GM18505 (cell line): ENCODE measurements around the gene TIGD7.

Experiments
- ATAC-seq: cut with Tn5 transposase; IDR thresholded peaks from one replicate; pipeline ENCODE4 v1.9.1; 2021; ENCODE audit not compliant: unreplicated experiment
- POLR2A ChIP-seq: IDR thresholded peaks from 4 replicates; pipeline ENCODE4 v1.6.1; 2011; ENCODE audit warnings: borderline replicate concordance; ENCODE audit not compliant: insufficient read depth, insufficient read length; ENCODE audit errors: extremely low read depth

Gene TIGD7

DNA sequence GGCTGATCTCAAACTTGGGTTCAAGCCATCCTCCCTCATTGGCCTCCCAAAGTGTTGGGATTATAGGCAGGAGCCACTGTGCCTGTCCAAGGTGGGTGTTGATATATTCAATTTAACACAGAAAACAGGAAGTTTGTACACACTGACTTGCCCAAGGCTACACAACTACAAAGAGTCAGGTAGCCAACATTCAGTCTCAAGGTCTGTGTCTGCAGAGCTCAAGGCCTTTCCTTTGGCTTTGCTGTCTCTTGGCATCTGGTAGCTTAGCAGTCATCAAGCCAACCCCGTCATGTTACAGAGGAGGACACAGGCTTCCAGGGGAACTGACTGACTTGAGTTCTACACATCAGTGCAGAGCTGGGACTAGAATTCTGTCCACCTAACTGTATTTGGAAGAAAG is 36.9 kb downstream of the TIGD7 start:
- no peak for TF ChIP-seq POLR2A
- ATAC-seq = no peak

DNA sequence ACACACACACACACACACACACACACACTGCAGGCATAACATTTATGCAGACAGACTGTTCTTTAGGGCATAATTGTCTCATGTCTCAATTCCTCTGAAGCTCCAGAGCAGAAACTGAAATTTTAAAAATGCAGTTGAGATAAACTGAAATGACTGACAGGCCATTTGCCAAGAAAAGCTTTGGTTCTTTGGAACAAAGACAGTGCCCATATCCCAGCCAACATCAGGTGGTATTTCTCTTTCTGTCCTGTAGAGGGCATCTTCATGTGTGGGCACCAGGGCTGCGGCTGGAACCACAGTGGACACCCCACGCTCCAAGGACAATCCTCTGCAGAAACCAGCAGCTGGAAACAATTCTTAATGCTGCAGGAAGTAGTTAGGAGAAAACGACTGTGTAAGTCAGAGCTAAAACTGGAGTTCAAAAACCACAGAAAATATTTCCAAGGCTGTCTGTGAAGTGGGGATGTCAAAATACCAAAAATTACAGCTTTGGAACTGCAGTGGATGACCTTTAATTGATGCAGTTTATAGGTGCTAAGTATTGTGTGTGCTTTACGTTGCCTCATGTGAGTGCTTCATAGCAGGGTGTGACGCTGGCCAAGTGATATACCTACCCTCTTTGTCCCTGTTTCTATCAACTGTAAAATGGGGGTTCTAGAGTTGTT is 38.2 kb downstream of the TIGD7 start:
- ATAC-seq = no peak
- TF ChIP-seq POLR2A = no peak

DNA sequence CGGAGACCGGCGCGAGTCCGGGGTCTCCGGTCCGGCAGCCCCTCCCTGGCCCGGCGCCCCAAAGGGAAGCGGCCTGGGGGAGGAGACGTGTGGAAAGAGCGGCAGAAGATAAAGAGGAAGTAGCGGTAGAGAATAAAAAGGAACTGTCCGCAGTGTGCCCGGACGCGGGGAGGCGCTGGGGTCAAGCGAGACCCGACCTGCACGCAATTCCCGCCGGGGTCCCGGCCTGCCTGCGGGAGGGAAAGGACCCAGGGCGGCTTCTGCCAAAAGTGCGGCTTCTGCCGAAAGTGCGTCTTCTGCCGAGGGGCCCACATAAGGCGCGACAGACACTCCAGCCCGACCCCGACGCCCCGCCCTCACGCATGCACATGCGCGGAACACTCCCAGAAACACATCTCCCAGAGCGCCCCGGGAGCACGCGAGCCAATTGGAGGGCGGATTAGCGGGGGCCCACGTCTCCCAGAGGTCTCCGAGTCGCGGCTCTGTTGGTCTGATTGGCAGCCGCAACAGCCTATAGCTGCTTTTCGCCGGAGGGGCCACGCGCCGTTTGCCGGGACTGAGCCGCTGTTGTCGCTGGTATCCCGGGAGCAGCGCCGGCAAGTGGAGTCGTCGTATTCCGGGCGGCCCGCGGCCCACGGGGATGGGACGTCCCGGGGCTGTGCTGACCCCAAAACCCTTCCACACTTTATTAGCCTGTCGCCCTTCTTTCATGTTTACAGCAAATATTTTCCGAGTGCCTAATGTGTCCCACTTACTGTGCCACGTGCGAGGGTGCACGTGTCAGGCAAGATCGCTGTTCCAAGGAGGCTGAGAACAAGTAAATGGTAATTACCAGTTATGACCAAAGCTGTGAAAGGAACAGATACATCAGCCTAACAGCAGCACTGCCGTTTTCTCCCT is 40.8 kb downstream of the TIGD7 start:
- peak; percentile 88 for TF ChIP-seq POLR2A
- ATAC-seq = peak; percentile 87

DNA sequence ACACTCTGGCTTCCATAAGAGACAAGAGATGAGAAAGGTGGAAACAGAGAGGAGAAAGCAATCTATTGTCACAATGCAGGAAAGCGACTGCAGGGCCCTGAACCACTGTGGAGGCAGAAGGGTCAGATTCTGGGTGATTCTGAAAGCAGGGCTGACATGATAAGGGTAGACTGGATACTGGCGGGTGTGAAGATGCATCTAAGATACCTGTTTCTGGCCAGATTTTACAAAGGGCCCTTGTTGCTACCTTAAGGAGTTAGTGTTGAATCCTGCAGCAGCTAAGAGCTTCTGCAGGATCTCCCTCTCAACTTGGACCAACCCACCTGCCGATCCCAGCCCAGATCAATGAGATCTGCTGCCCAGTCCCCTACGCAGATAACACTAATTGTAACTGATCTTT is 42.7 kb downstream of the TIGD7 start:
- no peak for TF ChIP-seq POLR2A
- no peak for ATAC-seq

DNA sequence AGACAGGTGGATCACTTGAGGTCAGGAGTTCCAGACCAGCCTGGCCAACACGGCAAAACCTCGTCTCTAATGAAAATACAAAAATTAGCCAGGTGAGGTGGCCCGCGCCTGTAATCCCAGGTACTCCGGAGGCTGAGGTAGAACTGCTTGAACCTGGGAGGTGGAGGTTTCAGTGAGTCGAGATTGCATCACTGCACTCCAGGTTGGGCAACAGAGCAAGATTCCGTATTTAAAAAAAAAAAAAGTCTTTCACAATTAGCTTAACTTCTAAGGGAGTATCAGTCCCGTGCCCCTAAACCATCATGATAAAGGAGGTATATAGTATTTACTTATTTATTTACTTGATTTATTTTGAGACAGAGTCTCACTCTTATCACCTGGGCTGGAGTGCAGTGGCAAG is 45.4 kb downstream of the TIGD7 start:
- ATAC-seq = no peak
- TF ChIP-seq POLR2A = no peak

DNA sequence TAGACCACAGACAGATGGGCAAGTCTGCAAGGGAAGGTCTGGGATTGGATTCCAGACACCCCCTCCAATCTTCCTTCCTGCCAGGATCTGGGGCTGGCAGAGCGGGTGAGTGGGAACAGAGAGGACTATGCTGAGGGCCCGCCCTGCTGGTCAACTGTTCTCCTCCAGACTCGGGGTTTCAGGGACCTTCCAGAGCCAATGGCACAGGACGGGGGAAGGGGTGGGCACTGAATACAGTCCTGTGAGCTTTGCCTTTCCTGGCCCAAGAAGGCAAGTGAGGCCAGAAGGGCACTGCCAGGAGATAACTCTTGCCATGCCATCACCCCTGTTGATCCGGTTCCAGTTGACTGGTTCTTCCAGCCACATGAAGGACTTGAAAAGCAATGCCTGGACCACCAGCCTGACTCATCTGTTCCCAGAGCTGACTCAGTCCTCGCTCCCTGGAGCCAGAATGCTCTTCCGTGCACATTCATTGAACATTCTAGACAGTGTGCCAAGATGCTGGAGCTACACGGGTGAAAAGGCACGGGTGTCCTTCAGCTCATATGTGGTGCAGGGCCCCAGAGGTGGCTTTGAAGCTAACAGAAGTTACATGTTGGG is 48.3 kb downstream of the TIGD7 start:
- ATAC-seq = no peak
- TF ChIP-seq POLR2A = no peak

DNA sequence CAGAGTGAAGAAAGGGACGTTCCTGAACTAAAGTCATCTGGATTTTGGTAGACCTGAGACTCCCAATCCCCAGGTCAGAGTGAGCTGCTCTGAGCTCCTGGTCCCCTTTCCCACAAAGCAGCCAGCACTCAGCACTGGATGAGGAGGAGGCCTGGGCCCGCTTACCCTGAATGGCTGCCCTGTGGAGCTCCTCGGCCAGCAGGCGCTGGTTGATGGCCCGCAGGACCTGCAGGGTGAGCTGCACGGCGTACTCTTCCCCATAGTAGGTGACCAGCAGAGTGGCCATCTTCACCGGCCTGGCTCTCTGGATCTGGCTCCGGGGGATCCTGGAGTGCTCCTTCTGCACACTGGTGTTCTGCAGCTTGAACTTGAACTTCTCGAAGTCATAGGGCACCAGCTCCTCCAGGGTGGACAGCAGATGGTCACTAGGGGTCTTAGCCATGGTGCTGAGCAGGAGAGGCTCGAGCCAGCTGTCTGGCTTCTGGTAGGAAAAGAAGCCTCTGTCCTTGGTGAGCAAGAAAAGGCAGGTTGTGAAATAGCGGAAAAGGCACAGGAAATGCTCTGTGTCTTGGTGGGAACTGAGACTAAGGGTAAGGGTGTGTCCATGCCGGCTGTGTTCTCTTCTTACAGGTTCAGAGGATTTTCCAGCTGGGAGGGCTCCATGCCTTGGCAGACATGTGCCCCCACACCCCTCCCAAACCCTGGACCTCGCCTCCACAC is 48.9 kb downstream of the TIGD7 start, which contains the start of gene MEFV:
Gene MEFV, minus strand, starts transcription at position 488 of the 720 bp plus-strand sequence. Its CDS starts 46 bp downstream, at position 442.
- no peak for ATAC-seq
- TF ChIP-seq POLR2A = no peak

DNA sequence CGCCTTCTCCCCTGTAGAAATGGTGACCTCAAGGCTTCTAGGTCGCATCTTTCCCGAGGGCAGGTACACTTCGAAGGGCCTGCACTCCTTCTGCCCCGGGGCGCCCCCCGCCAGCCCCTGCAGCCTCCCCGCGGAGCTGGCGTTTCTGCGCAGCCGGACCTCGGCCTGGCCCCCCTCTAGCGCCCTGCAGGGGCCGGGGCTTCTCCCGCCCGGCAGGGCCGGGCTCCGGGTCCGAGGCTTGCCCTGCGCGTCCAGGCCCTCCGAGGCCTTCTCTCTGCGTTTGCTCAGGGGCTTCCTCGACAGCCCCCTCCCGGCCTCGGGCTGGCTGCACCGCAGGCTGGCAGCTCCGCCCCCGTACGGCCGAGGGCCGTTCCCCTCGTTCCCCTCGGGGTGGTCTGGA is 50.9 kb downstream of the TIGD7 start:
- no peak for ATAC-seq
- no peak for TF ChIP-seq POLR2A

DNA sequence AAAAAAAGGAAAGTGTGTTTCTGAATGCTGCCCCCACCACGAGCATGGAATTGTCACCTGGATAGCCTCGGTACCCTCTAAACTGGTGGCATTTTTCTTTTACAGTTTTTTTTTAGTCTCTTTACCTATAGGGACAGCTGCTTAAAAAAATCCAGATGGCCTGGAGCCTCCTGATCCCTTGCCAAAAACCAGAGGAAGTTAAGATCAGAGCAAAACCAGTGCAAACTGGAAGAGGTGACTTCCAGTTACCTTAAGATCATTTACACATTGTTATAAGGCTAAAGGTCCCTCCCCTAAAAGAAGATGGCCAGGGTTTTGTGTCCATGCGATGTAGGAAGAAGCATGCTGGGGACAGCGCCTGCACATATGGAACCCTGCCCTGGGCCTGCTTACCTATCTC is 52.3 kb downstream of the TIGD7 start:
- TF ChIP-seq POLR2A = no peak
- ATAC-seq = no peak

DNA sequence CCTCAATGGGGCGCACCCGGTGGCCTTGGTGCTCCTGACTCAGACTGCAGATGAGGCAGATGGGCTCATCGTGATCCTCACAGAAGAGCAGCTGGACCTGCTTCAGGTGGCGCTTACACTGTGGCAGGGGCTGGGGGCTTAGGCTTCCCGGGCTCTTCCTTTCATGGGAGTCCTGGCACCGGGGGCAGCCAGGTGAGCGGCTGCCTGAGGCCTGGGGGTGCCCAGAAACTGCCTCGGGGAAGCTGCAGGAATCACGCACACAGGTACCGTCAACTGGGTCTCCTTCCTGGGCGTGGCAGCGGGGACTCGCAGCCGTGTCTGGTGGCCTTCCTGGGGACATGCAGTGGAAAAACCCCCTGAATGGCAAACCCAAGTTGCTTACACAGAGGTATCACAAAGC is 55.8 kb downstream of the TIGD7 start:
- ATAC-seq = no peak
- no peak for TF ChIP-seq POLR2A

DNA sequence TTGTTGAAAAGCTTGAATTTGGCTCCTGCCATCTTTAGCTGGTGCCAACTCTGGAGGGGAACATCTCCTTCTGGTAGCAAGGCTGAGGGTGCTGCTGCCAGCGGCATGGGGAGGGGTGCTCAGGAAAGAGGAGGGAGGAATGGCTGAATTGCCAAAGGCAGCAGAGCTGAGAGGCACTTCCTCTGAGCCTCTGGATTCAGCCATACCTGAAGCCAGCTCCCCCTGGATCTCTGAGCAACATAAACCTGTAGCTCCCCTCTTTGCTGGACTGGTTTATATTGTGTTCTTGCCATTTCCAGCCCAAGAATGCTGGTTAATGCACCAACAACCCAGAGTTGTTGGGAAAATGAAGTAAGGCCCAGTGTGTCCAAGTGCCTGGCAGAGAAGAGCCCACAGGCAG is 56.2 kb downstream of the TIGD7 start:
- no peak for TF ChIP-seq POLR2A
- no peak for ATAC-seq
